GM18519 (cell line): ENCODE measurements around the gene ARHGEF10L.

ENCODE experiments used
- ATAC-seq: cut with Tn5 transposase; IDR thresholded peaks from one replicate; pipeline ENCODE4 v1.9.1; 2021; ENCODE audit warnings: mild to moderate bottlenecking, moderate library complexity; ENCODE audit not compliant: unreplicated experiment, low FRiP score

ARHGEF10L gene

GRCh38 chr1:17566417-17566816 lies 26.9 kb downstream of the ARHGEF10L start:
- no peak for ATAC-seq

DNA sequence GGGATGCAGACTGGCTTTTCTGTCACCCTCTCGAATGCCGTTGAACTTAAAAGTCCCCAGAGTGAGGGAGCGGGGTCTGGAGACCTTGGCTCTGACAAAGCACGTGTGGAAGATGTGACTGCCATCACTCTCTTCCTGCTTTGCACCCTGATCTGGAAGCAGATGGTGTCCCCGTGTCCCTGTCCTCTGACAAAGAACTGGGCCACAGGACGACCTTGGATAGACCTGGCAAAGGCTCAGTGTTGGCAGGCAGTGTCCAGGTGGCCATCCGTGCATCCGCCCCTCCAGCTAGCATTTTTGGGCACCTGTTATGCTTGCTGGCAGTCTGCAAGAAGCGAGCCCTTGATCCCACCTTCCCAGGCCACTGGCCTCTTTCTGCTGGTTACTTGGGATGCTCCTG lies 27.4 kb downstream of the ARHGEF10L start:
- no peak for ATAC-seq

- ATAC-seq, result no peak
Observed at GRCh38 chr1:17567582-17567981, 28.1 kb downstream of the ARHGEF10L start.

DNA sequence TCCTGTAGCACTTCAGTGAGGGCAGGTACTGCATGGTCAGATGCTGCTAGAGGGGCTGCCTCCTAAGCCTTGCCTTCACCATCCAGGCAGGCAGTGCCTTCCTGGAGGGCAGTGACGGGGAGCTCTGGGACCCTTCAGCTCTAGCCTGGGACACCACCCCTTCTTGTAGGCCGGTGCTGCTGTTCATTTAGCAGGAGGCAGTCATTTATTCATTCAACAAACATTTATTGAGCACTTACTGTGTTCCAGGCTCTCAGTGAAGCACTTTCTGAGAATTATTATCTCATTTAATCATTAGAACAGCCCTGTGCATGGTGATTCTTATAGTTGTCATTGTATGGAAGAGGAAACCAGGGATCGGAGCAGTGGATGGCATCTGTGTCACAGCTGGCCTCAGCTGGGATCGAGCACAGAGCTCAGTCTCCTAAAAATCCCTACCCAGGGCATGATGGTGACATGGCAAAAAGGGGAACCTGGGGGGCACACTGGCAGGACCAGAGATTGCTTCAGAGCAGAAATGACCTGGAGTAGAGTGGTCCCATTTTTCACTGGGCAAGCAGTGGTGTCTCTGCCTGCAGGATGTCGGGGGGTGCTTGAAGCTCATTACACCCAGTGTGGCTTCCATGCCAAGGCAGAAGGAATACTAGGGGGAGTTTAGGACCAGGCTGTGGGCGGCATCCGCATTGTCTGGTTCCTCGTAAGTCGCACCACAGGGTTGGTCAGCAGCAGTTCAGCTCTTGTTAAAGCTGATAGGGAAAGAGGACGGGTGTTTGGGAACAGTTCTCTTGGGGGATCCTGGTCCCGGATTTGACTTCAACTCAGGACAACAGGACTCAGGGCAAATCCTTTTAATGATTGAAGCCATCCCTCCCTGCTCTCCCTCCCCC lies 28.8 kb downstream of the ARHGEF10L start:
- ATAC-seq, result no peak

- no peak for ATAC-seq
Observed at GRCh38 chr1:17569200-17570139, 30.0 kb downstream of the ARHGEF10L start.

- ATAC-seq, result no peak
Observed at GRCh38 chr1:17570228-17570627, 30.7 kb downstream of the ARHGEF10L start.

DNA sequence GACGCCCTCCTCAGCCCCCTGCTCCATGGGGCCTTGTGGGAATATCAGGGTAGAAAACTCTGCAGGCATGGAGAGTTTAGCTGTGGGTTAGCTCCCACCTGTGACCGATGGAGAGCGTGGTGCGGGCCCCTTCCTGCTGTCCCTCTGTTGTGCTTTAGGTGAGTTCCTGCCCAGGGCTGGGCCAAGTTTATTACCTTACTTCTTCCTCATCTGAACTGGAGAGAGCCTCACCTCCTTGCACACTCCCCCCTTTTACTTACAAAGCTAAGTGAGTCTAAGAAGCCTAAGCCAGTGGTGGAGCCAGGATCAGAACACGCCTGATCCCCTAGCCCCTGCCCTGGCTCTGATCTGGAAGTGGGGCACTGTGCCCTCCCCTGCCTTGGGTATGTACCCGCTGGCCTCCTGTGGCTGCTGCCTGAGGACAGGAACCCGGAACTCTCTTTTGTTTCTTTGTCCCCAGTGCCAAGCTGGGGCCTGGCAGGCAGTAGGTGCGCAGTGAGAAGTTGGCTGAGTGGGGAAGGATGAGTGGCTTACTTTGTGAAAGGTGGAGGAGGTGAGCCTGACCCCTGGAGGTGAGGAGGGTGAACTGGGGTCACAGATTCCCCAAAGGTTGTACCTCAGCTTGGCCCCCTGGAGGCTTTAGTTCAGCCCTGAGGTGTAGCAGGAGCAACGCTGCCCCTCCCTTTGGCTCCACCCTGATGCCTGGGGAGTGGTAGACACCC lies 32.9 kb downstream of the ARHGEF10L start:
- no peak for ATAC-seq

- no peak for ATAC-seq
Observed at GRCh38 chr1:17573518-17574041, 34.1 kb downstream of the ARHGEF10L start.

- ATAC-seq, result no peak
Observed at GRCh38 chr1:17574516-17574915, 35.0 kb downstream of the ARHGEF10L start.

- no peak for ATAC-seq
Observed at GRCh38 chr1:17575797-17576518, 36.5 kb downstream of the ARHGEF10L start.

DNA sequence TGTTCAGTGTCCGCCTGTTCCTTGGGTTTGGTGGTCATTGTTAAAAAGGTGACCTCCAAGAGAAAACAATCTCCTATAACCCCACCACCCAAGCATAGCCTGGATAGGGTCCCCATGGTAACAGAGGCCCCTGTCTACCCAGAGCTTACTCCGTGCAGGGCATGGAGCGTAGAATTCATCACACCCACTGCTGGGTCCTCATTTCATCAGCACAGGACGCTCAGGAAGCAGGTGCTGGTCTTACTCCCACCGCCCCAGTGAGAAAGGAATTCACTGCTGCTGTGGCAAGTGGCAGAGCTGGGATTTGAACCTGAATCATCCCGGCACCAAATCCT lies 37.0 kb downstream of the ARHGEF10L start:
- no peak for ATAC-seq

DNA sequence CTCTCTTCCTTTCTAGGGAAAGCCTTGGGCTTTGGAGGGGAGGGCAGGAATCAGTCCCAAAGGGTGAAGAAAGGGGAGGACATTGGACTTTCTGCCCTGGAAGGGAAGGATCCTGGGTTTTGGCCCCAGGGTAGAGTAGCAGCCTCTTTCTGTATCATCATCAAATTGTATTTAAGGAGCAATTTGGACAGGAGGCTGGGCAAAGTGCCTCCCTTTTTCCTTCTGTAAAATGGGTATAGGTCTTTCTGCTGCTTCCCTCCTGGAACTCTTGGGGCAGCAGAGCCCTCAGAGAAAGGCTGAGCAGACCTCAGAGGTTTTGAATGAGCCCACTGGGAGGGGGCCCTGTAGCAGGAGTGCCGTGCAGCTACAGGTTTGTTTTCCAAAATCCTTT lies 38.4 kb downstream of the ARHGEF10L start:
- ATAC-seq, result no peak

DNA sequence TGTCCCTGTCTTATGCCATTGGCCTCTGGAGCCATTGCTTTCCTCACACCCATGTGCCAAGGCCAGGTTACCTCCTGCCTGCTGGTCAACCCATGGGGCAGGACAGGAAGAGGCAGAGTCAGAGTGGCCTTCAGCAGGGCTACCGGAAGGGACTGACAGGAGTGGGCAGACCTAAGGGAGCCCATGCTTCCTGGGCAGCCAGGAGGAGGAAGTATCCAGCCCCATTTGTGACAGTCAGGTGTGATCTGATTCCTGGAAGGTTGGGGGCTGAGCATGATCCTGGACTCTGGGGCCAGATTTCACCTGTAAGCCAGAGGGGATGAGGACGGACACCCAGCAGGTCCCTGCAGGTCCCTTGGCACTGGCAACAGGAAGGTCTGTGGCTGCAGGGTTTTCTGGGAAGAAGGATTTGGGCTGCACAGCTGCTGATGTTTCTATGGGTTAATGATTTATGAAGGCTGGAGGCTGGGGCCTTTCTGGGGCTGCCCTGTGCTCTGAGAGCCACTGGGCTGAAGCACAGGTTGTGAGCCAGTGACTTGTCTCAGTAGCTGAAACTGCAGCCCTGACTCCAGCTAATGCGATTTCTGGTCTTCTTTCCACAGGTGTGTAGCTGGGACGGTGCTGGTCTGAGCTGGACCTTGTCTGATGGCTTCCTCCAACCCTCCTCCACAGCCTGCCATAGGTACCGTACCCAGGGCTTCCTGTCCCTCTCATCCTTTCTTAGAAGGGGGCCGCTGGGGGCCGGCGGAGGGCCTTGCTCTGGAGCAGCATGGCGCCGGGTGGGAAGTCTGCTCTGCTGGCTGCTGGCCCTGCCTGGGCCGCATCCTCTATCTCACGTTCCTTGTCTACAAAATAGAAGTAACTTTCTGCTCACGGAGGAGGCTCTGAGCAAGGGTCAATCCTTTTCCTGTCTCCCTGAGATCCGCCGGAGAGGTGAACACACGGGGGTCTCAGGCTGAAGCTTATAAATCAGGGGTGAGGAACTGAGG lies 40.7 kb downstream of the ARHGEF10L start:
- no peak for ATAC-seq

GRCh38 chr1:17581389-17582123 lies 42.1 kb downstream of the ARHGEF10L start:
- no peak for ATAC-seq

GRCh38 chr1:17582124-17582774 lies 42.8 kb downstream of the ARHGEF10L start:
- ATAC-seq, result no peak

- ATAC-seq, result no peak
Observed at GRCh38 chr1:17584539-17584938, 45.0 kb downstream of the ARHGEF10L start.

DNA sequence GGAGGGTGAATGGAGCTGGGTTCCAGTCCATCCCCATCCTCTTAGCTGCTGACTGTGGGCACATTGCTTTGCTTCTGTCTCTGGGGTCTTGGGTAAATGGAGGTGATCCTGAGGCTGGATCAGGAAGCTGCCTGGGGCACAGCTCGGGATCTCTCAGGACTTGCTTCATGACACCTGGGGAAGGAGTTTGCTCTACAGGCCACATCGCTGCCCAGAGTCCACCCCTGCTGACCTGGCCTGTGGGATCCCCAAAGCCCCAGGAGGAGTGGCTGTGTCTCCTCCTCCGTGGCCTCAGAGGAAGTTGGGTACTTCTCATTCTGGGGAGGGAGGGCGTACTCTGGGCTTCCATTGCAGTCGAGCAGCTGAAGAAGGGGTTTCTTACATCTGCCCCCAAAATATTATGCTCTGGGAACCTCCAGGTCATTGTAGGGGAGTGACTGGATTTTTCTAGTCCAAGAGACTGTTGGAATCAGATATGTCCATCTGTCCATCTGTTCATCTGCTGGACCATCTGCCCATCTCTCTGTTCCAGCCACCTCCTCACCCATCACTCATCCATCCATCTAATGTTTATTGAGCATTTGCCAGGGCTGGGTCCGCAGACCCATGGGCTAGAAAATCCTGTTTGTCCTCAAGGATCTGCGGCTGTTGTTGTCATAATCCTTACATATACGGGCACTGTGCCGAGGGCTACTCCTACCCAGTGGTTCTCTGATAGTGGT lies 45.9 kb downstream of the ARHGEF10L start:
- no peak for ATAC-seq
